Fibroblast of pulmonary artery (primary cell): ENCODE data around the gene IRF4.

Experiments
- DNase-seq: peaks from one replicate; pipeline ENCODE4 v3.0.0-alpha.2; 2010; ENCODE audit warnings: low read depth
- H3K4me3 ChIP-seq: replicated peaks from 2 replicates; pipeline ENCODE4 v1.5.1; 2011; ENCODE audit warnings: low read depth, mild to moderate bottlenecking, control low read depth, low read length, moderate library complexity
- CTCF ChIP-seq: IDR thresholded peaks from 2 replicates; pipeline ENCODE4 v1.5.1; 2011; ENCODE audit warnings: mild to moderate bottlenecking, control low read depth, low read length, inconsistent platforms; ENCODE audit errors: missing control alignments

The IRF4 gene

GRCh38 chr6:379410-380181 is 12.0 kb upstream of the IRF4 start:
- H3K4me3 ChIP-seq: no peak overlapping the region
- TF ChIP-seq CTCF: no peak
- DNase-seq: no peak

DNA sequence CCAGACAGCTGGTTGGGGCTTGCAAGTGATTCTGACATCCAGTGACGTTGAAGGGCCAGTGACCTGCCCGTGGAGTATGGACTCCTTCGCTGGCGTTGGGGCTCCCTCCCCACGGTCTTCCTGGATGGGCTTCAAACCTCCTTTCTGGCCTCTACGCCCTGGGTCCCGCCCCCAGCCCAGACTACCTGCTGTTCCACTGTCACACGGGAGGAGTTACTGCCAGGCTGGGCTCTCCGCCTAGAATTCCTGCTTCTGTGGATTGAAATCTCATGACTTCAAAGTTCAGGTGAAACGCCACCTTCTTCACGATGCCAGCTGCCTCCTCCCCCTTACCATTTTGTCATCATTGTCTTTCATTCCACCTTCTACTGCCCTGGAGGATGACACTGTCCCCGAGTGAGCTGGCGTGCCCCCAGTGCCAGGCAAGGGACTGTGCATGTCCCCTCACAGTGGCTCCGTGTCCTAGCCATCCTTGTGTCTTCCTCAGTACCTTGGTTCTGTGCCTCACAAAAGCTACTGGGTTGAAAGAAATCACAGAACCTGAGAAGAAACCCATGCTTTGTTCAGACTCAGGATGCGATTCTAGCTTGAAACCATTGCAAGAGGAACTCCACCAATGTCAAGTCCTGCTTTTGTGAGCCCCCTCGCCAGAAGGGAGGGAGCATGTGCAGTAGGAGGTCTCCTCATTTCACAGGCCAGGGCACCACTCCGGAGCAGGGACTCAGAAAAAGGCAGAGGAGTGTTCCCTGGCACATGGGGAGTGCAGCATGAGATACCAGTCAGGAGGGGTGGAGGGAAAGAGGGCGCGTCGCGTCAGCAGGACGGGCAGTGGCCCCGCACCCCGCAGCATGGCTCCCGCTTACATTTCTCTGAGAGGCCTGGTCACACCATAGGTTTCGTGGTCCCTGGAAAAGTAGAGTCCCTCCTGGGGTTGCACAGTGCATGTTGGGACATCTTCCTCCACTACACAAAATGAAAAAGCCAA is 11.0 kb upstream of the IRF4 start:
- H3K4me3 ChIP-seq: no peak overlapping the region
- no peak for TF ChIP-seq CTCF
- DNase-seq: no peak

DNA sequence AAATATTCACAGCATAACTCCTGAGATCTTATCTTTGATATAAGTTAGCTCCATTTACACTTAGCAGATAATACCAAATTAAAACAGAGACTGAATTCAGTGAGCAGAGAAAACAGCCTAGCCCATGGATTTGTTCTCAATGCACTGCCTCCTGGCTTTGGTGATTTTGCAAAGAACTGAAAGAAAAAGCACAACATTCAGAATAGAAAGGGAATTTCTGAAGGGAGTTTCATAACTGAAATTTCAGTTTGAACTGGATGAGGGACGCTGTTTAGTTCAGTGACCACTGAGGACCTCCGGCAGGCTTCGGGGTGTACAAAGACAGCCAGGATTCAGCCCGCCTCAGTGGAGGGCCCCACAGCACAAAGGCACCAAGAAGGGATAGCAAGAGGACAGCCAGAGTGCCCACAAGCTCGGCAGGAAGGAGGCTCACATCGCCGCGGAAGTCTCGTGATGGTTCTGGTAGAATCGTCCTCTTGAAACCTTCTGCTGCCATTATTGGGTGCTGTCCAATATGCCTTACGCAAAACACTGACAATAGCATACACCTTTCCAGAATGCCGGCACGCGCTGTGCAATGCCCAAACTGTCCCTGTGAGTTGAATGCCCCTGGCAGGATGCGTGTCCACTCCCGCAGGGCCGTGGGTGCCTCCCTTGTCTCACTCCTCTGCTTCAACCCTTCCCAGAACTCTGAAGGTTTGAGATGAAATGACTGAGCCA is 9.7 kb upstream of the IRF4 start:
- no peak overlapping the region for H3K4me3 ChIP-seq
- no peak for DNase-seq
- TF ChIP-seq CTCF: no peak

DNA sequence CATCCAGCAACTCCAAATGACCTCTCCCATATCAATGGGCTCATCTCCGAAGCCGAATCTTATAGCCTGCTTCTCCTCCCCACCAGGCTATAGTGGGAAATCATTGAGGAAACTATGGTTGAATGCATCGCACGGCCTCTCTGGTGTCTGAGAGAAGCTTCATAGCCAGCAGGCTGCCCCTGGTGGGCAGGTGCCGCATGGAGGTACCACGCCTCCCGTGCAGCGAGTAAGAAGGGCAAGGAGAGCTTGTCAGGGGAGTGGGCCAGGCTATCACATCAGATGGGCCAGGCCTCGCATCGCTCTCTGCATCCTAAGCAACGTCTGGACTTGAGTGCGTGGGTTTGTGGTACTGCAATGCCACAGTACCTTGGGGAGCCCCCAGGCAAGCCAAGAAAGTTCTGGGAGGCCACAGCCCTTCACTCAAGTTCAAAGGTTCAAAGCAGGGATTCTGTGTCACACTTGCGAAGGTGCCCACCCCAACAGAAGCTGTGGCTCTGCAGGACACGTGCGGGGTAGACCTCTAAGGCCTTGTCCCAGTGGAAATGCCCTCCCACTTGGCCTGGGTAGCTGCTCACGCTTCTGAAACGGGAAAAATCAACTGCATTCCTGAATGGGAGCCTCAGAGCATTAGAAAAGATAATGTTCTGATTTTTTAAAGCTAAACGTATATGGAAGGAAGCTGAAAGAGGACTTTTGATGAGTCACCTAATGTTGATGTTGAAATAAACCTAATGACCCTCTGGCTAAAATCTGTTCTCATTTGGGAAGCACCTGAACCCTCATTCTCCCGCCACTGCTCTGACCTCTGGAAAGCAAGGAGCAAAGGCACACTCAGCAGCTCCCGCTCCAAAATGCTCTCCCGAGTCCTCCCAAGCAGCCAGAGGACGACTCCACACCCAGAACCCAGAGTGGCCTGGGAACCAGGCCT is 8.4 kb upstream of the IRF4 start:
- H3K4me3 ChIP-seq: no peak overlapping the region
- DNase-seq: no peak
- TF ChIP-seq CTCF: no peak

DNA sequence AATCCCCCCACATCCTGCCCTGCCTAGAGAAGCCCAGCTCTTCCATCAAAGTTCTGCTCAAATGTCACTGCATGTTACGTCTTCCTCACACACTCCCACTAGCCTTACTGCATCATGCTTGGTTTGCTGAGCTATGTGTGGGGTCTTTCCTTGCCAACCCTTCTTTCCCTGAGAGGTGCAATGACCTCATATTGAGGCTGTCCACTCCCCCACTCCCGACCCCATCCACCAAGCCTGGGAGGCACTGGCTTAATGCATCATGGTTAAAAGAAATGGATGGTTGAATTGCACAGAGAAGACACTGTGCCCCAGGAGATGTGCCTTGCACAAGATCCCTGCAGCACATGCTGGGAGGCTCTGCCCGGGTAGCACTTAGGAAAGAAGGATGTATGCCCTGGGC is 7.7 kb upstream of the IRF4 start:
- no peak for TF ChIP-seq CTCF
- no peak overlapping the region for H3K4me3 ChIP-seq
- no peak for DNase-seq

GRCh38 chr6:384898-385297 is 6.7 kb upstream of the IRF4 start:
- H3K4me3 ChIP-seq: no peak overlapping the region
- DNase-seq: no peak
- TF ChIP-seq CTCF: no peak
